Measurements from ENCODE around the gene UBASH3A. TPM values are rescaled to one million over a fixed set of nuclear protein-coding genes. Genes with fewer than 3 reads are reported as not detected.

Gene UBASH3A
- total RNA-seq, 1 donor from 2014 or later, result not detected

GRCh38 chr21:42387843-42388340 lies 15.8 kb upstream of the UBASH3A start:
- peaks cover 14% of the 10 kb centered on the region for H3K27me3 ChIP-seq (ENCODE audit: low read depth)
- no peaks in the 10 kb centered on the region for H3K36me3 ChIP-seq
- H3K4me3 ChIP-seq, result no peak overlapping the region
- no peak overlapping the region for H3K27ac ChIP-seq (replicated peaks)
- intact Hi-C loops (cut with micrococcal nuclease), result no loop called here
- no peak for DNase-seq
- H3K9me3 ChIP-seq (replicated peaks), result no peaks in the 10 kb centered on the region
- no peak for TF ChIP-seq CTCF (IDR thresholded peaks at IDR 0.05; ENCODE audit: borderline replicate concordance)
- peaks cover 9% of the 10 kb centered on the region for H3K4me1 ChIP-seq

GRCh38 chr21:42388740-42389448 lies 14.8 kb upstream of the UBASH3A start:
- H3K36me3 ChIP-seq, result no peaks in the 10 kb centered on the region
- no peak for DNase-seq

GRCh38 chr21:42389449-42389835 lies 14.3 kb upstream of the UBASH3A start:
- intact Hi-C loops (cut with micrococcal nuclease), result no loop called here
- no peak for TF ChIP-seq CTCF (IDR thresholded peaks at IDR 0.05; ENCODE audit: borderline replicate concordance)

More at GRCh38 chr21:42388740-42389448, 14.8 kb upstream of the UBASH3A start:
- Histone ChIP-seq H3K9me3 (replicated peaks) (no peaks in the 10 kb centered on the region), H3K27me3 (ENCODE audit: low read depth) (peaks cover 4% of the 10 kb centered on the region), H3K4me3 (peak overlapping the region; percentile 27), H3K27ac (replicated peaks) (no peak overlapping the region), H3K4me1 (peaks cover 9% of the 10 kb centered on the region)
- intact Hi-C loops (cut with micrococcal nuclease), result no loop called here
- no peak for TF ChIP-seq CTCF (IDR thresholded peaks at IDR 0.05; ENCODE audit: borderline replicate concordance)

GRCh38 chr21:42390193-42390592 lies 13.5 kb upstream of the UBASH3A start:
- Histone ChIP-seq H3K4me1 (peaks cover 12% of the 10 kb centered on the region), H3K27ac (replicated peaks) (no peak overlapping the region), H3K27me3 (ENCODE audit: low read depth) (no peaks in the 10 kb centered on the region), H3K4me3 (no peak overlapping the region), H3K9me3 (replicated peaks) (no peaks in the 10 kb centered on the region), H3K36me3 (no peaks in the 10 kb centered on the region)
- no peak for DNase-seq
- TF ChIP-seq CTCF (IDR thresholded peaks at IDR 0.05; ENCODE audit: borderline replicate concordance), result no peak
- intact Hi-C loops (cut with micrococcal nuclease), result no loop called here

More at GRCh38 chr21:42389449-42389835, 14.3 kb upstream of the UBASH3A start:
- Histone ChIP-seq H3K36me3 (no peaks in the 10 kb centered on the region), H3K9me3 (replicated peaks) (no peaks in the 10 kb centered on the region), H3K27ac (replicated peaks) (no peak overlapping the region), H3K4me3 (peak overlapping the region; percentile 27), H3K27me3 (ENCODE audit: low read depth) (no peaks in the 10 kb centered on the region), H3K4me1 (peaks cover 11% of the 10 kb centered on the region)
- no peak for DNase-seq

- Histone ChIP-seq H3K9me3 (replicated peaks) (no peaks in the 10 kb centered on the region), H3K27me3 (ENCODE audit: low read depth) (no peaks in the 10 kb centered on the region), H3K4me1 (peaks cover 12% of the 10 kb centered on the region), H3K27ac (replicated peaks) (no peak overlapping the region), H3K36me3 (no peaks in the 10 kb centered on the region), H3K4me3 (no peak overlapping the region)
- no peak for TF ChIP-seq CTCF (IDR thresholded peaks at IDR 0.05; ENCODE audit: borderline replicate concordance)
- no peak for DNase-seq
- intact Hi-C loops (cut with micrococcal nuclease), result no loop called here
Observed at GRCh38 chr21:42390696-42391095, 13.0 kb upstream of the UBASH3A start.

All from left ventricle myocardium inferior (tissue), 1 donor.